SU-DHL-6 (cell line): ENCODE results near the gene ACTG1.

ENCODE experiments used
- H2AFZ ChIP-seq: fragments of 200-600 bp; sonication (generic); 2 replicates; pipeline ENCODE4 v1.6.1; 2014; ENCODE audit warnings: low read depth, mild to moderate bottlenecking, moderate library complexity, mixed read lengths, antibody characterized with exemption, low read length; ENCODE audit not compliant: severe bottlenecking
- H3F3A ChIP-seq: fragments of 200-600 bp; shearing (Covaris generic); 2 replicates; pipeline ENCODE4 v1.6.0; 2016; ENCODE audit warnings: antibody characterized with exemption, mild to moderate bottlenecking; ENCODE audit not compliant: insufficient read depth
- H3K27ac ChIP-seq: fragments of 200-600 bp; sonication (generic); 2 replicates; pipeline ENCODE4 v1.5.1; 2016; ENCODE audit warnings: low read depth, mild to moderate bottlenecking, low read length, moderate library complexity, mixed read lengths
- H3K27me3 ChIP-seq: fragments of 200-600 bp; sonication (generic), shearing (Covaris generic); 2 replicates; pipeline ENCODE4 v1.6.0; 2014; ENCODE audit warnings: mild to moderate bottlenecking, low read length
- H3K36me3 ChIP-seq: fragments of 200-600 bp; sonication (generic); 2 replicates; pipeline ENCODE4 v1.6.1; 2014; ENCODE audit warnings: mild to moderate bottlenecking, low read length, mixed read lengths
- H3K4me2 ChIP-seq: fragments of 300-600, 200-600 bp; shearing (Covaris generic), sonication (generic); 2 replicates; pipeline ENCODE4 v1.6.0; 2014; ENCODE audit warnings: low read length, low read depth, mild to moderate bottlenecking; ENCODE audit not compliant: poor library complexity, severe bottlenecking
- H3K4me3 ChIP-seq: fragments of 200-600 bp; sonication (generic); 2 replicates; pipeline ENCODE4 v1.5.1; 2014; ENCODE audit warnings: antibody characterized with exemption, low read length, mild to moderate bottlenecking, mixed read lengths; ENCODE audit not compliant: insufficient read depth, poor library complexity, severe bottlenecking
- H3K79me2 ChIP-seq: fragments of 200-600 bp; sonication (generic); 2 replicates; pipeline ENCODE4 v1.6.1; 2014; ENCODE audit warnings: mild to moderate bottlenecking, low read length, moderate library complexity; ENCODE audit not compliant: insufficient read depth
- H3K9ac ChIP-seq: fragments of 200-600 bp; sonication (generic); 2 replicates; pipeline ENCODE4 v1.7.0; 2014; ENCODE audit warnings: mild to moderate bottlenecking, low read length
- H3K9me2 ChIP-seq: fragments of 200-600 bp; sonication (generic); replicated peaks from 2 replicates; pipeline ENCODE4 v1.6.1; 2014; ENCODE audit warnings: low read length; ENCODE audit not compliant: insufficient read depth
- H3K9me3 ChIP-seq: fragments of 200-600 bp; sonication (generic); 2 replicates; pipeline ENCODE4 v1.6.1; 2014; ENCODE audit warnings: low read length, mixed read lengths; ENCODE audit not compliant: insufficient read depth
- H4K20me1 ChIP-seq: fragments of 200-600 bp; sonication (generic); 2 replicates; pipeline ENCODE4 v1.6.1; 2014; ENCODE audit warnings: low read depth, mild to moderate bottlenecking, antibody characterized with exemption, low read length, moderate library complexity, mixed read lengths
- EZH2phosphoT487 ChIP-seq: fragments of 200-600 bp; sonication (generic), shearing (Covaris generic); conservative IDR thresholded peaks from 2 replicates; pipeline ENCODE4 v1.6.1; 2018; ENCODE audit warnings: mild to moderate bottlenecking, antibody characterized with exemption, low read length, moderate library complexity, mixed read lengths
- TF ChIP-seq, protein P1 (sequence below): fragments of 200-600 bp; sonication (generic); IDR thresholded peaks from one replicate; pipeline ENCODE4 v1.5.1; 2017; ENCODE audit warnings: antibody characterized with exemption, mild to moderate bottlenecking, low read length, moderate library complexity; ENCODE audit not compliant: insufficient read depth, poor library complexity, severe bottlenecking

The ACTG1 gene

DNA sequence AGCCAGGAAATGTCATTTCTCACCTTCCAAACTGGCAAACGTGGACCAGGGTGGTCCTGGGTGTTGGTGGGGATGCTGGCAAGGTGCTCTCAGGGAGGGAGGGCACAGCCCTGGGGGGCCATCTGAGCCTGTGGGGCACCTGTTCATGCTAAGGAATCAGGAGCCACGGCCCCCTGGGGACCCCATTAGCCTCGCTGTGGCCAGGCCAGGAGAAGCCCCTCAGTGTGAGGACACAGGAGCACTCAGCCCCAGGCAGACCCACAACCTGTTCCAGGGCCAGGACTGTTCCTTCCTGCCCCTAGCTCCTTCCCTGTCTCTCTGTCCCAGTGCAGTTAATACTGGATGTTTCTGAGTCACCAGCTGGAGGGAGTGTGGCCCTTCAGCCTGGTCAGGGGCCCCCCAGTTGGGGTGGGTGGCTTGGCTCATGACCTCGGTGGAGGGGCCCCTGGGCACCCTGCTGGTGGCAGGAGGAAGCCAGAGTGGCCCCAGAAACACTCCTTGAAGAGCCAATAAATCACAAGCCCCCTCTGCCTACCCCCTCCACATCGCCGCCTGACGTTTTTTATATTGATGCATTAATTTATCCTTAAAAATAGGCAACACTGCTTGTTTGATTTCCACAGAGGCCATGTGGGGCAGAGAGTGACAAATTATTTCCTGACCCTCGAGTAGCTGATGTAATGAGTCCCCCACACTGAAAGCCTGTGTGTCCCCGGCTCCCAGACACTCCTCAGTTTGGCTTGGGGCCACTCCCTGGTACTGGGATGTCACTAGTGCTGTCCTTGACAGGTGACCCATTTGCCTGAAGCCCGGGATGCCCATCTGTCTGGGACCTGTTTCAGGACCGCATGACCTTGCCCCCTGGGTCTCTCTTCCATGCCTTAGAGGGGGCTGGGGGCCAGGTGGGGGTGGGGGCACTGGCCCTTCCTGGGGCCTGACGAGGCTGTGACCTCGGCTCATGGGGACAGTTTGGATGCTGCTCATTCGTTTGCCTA, 22.3 kb downstream of the ACTG1 start:
- H3K9me2 ChIP-seq, result no peaks in the 10 kb centered on the region
- H3K27ac ChIP-seq, result no peak overlapping the region
- no peak overlapping the region for H3K9ac ChIP-seq
- no peak for TF ChIP-seq EZH2phosphoT487
- TF ChIP-seq, protein P1, sequence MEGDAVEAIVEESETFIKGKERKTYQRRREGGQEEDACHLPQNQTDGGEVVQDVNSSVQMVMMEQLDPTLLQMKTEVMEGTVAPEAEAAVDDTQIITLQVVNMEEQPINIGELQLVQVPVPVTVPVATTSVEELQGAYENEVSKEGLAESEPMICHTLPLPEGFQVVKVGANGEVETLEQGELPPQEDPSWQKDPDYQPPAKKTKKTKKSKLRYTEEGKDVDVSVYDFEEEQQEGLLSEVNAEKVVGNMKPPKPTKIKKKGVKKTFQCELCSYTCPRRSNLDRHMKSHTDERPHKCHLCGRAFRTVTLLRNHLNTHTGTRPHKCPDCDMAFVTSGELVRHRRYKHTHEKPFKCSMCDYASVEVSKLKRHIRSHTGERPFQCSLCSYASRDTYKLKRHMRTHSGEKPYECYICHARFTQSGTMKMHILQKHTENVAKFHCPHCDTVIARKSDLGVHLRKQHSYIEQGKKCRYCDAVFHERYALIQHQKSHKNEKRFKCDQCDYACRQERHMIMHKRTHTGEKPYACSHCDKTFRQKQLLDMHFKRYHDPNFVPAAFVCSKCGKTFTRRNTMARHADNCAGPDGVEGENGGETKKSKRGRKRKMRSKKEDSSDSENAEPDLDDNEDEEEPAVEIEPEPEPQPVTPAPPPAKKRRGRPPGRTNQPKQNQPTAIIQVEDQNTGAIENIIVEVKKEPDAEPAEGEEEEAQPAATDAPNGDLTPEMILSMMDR, result no peak
- no peaks in the 10 kb centered on the region for H3K27me3 ChIP-seq
- H3K79me2 ChIP-seq, result no peaks in the 10 kb centered on the region
- H3K4me2 ChIP-seq, result no peak overlapping the region
- H4K20me1 ChIP-seq, result no peaks in the 10 kb centered on the region
- H3F3A ChIP-seq, result 0 out of 2 replicates have a peak, but pooled peaks cover 5% of the 10 kb centered on the region
- H3K9me3 ChIP-seq, result no peaks in the 10 kb centered on the region
- no peaks in the 10 kb centered on the region for H3K36me3 ChIP-seq
- H3K4me3 ChIP-seq, result no peak overlapping the region
- H2AFZ ChIP-seq, result no peak overlapping the region

DNA sequence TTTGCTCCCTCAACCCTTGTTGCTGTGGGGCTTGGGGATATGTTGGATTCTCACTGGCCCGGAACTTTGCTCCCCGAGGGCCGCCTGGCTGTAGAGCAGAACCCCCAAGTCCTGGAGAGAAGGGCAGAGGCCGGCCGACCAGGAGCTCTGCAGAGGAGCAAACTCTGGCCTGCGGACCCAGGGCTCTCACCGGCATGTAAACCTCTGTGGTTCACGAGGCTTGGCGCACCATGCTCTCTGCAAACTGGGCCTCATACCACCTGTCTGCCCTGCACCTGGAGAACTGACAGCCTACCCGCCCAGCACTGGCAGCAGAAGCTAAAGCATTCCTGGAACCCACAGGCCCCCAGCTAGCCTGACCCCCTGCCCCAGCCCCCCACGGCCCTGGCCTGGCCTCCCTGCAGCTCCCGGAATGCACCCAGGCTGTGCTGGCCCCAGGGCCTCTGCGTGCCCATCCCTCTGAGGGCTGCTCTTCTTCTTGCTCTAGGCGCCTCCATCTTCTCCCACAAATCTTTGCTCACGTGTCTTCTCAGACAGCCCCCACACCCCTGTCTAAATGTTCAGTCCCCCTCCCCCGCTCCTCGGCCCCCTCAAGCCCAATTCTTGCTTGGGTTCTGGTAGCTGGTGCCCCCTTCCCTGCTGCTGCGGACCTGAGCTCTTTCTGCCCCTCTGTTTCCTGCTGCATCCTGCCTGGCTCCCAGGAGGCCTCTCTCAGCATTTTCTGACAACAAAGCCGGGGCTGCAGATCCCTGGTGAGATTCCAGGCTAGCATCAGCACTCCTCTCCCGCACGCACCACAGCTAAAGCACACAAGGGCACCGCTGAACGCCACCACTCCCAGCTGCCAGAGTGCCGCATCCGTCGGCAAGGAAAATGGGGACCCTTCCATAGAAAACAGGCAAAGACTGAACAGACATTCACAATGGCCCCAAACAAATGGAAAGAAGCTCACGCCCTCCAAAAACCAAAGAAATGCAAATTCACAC, 23.3 kb downstream of the ACTG1 start:
- Histone ChIP-seq H3K9me2 (no peaks in the 10 kb centered on the region), H3K27me3 (no peaks in the 10 kb centered on the region), H3K36me3 (no peaks in the 10 kb centered on the region), H3K27ac (no peak overlapping the region), H3F3A (0 out of 2 replicates have a peak, but pooled peaks cover 5% of the 10 kb centered on the region), H3K9me3 (no peaks in the 10 kb centered on the region), H4K20me1 (no peaks in the 10 kb centered on the region), H2AFZ (no peak overlapping the region), H3K79me2 (no peaks in the 10 kb centered on the region), H3K4me2 (no peak overlapping the region), H3K9ac (no peak overlapping the region), H3K4me3 (no peak overlapping the region)
- TF ChIP-seq, protein P1, result no peak
- TF ChIP-seq EZH2phosphoT487, result no peak

DNA sequence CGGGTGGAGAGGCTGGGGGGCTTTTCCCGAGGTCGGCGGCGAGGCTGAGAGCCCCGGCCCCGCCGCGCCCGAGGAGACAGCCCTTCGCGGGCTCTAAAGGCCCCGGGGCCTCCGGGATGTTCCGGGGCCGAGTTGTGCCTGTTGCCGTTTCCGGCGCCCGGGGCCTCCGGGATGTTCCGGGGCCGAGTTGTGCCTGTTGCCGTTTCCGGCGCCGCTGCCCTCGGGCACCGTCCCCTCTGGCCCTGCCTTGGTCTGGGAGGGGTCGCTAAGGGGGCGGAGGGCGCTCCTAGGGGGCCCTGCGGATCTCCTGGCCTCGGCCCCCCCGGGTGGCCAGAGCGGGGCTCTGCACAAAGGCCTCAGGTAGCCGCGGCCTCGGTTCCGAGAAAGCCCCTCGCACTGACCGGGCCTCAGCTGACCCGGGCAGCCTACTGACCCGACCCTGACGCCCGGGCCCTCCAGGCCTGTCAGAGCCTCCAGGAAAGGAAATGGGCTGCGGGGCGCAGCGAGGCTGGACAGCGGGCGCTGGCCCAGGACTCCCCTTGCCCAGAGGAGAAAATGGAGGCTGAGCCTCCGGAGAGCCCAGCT, 24.2 kb downstream of the ACTG1 start:
- TF ChIP-seq, protein P1, result no peak
- no peak for TF ChIP-seq EZH2phosphoT487
- H3K4me2 ChIP-seq, result no peak overlapping the region
- H3F3A ChIP-seq, result 0 out of 2 replicates have a peak, but pooled peaks cover 5% of the 10 kb centered on the region
- no peak overlapping the region for H2AFZ ChIP-seq
- H3K9me2 ChIP-seq, result no peaks in the 10 kb centered on the region
- no peaks in the 10 kb centered on the region for H3K36me3 ChIP-seq
- H3K27me3 ChIP-seq, result no peaks in the 10 kb centered on the region
- H3K79me2 ChIP-seq, result no peaks in the 10 kb centered on the region
- no peak overlapping the region for H3K9ac ChIP-seq
- H3K27ac ChIP-seq, result no peak overlapping the region
- H3K4me3 ChIP-seq, result no peak overlapping the region
- H3K9me3 ChIP-seq, result no peaks in the 10 kb centered on the region
- no peaks in the 10 kb centered on the region for H4K20me1 ChIP-seq
